ENCODE measurements around the gene GORASP2. TPM values are rescaled to one million over a fixed set of nuclear protein-coding genes. Genes with fewer than 3 reads are reported as not detected.

GORASP2 gene
- total and polyA plus RNA-seq, 2 of the 8 experiments (the other 6 are each of a cell fraction or from before 2014, with no cell fraction given): 86.8 to 214 TPM

DNA sequence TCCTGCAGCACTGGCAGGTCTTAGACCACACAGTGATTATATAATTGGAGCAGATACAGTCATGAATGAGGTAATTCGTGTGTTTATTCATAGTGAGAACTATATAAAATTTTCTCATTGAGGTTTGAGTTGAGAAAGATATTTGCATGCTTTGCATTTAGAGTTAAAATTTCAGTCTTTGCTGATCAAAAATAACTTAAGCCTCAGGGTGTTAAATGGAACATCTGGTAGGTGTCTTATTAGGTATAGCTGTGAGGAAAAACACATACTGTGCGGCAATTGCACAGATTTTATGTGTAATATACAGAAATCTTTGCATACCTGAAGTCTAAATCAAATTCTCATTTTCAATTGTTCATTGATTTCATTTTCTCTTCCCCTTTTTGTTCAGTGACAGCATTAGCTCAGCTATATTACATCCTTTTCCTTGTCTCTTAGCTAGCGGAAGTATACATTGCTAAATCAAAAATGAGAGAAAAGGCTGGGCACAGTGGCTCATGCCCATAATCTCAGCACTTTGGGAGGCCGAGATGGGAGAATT, 21.2 kb downstream of the GORASP2 start (continued):
- no peak for TF ChIP-seq TCF12 (IDR thresholded peaks at IDR 0.05; ENCODE audit: low read depth, low read length)
- TF ChIP-seq ZNF274 (IDR thresholded peaks at IDR 0.05; ENCODE audit: borderline replicate concordance, extremely low read depth, low read length): no peak
- no peak for TF ChIP-seq POU5F1 (IDR thresholded peaks at IDR 0.05; ENCODE audit: low read depth, low read length)
- TF ChIP-seq KDM1A (IDR thresholded peaks at IDR 0.05; ENCODE audit: borderline replicate concordance, low read length): no peak
- TF ChIP-seq CHD2 (IDR thresholded peaks at IDR 0.05; ENCODE audit: low read length): no peak
- TF ChIP-seq SUZ12 (IDR thresholded peaks at IDR 0.05; ENCODE audit: low read length): no peak
- no peak for TF ChIP-seq EZH2 (IDR thresholded peaks at IDR 0.05; ENCODE audit: low read depth, low read length, severe bottlenecking)
- TF ChIP-seq EGR1 (IDR thresholded peaks at IDR 0.05; ENCODE audit: borderline replicate concordance, low read depth, low read length): no peak
- TF ChIP-seq BRCA1 (IDR thresholded peaks at IDR 0.05; ENCODE audit: low read depth, low read length): no peak
- TF ChIP-seq POLR2A (IDR thresholded peaks at IDR 0.05; ENCODE audit: control extremely low read depth in 1 of 2, low read depth in 2 of 2, low read length in 2 of 2): no peak

Measured in H1 (cell line).